ENCODE data around the gene KIF26B. TPM values are rescaled to one million over a fixed set of nuclear protein-coding genes. Genes with fewer than 3 reads are reported as not detected.

Gene KIF26B
- total RNA-seq, 3 donors from 2014 or later (not counting 1 experiment from before 2014, with no cell fraction given): 0.16 to 0.96 (median 0.18) TPM

DNA sequence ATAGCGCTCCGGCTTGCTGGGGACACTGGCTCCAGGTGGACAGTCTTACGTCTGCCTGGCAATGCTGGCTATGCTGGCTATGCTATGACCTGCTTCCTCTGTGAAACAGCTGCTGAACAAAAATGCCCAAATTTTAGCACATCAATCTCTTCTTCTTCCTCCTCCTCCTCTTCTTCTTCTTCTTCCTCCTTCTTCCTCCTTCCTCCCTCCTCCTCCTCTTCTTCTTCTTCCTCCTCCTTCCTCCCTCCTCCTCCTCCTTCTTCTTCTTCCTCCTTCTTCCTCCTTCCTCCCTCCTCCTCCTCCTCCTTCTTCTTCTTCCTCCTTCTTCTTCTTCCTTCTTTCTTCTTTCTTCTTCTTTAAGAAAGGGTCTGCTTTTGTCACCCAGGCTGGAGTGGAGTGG is 401.3 kb downstream of the KIF26B start:
- Histone ChIP-seq H3K27me3 (ENCODE audit: control insufficient read depth, insufficient read depth, low read length) (no peaks in the 10 kb centered on the region), H3K4me3 (ENCODE audit: low read length) (no peak overlapping the region), H3K4me1 (ENCODE audit: control insufficient read depth, insufficient read depth, low read length) (no peaks in the 10 kb centered on the region), H3K36me3 (ENCODE audit: control insufficient read depth, insufficient read depth, low read length) (no peaks in the 10 kb centered on the region), H3K9me3 (ENCODE audit: control insufficient read depth, insufficient read depth, low read length) (no peaks in the 10 kb centered on the region), H3K27ac (ENCODE audit: low read length) (no peak overlapping the region)
- Mint-ChIP-seq H3K9me3 (no peaks in the 10 kb centered on the region), H3K4me3 (no peak overlapping the region), H3K27ac (no peak overlapping the region), H3K4me1 (no peaks in the 10 kb centered on the region), H3K27me3 (ENCODE audit: low read depth in 2 of 2) (peaks cover 0 to 4% of the 10 kb centered on the region in 2 donors), H3K36me3 (no peaks in the 10 kb centered on the region)
- ATAC-seq (no peak), DNase-seq (no peak)
- TF ChIP-seq, protein P1, sequence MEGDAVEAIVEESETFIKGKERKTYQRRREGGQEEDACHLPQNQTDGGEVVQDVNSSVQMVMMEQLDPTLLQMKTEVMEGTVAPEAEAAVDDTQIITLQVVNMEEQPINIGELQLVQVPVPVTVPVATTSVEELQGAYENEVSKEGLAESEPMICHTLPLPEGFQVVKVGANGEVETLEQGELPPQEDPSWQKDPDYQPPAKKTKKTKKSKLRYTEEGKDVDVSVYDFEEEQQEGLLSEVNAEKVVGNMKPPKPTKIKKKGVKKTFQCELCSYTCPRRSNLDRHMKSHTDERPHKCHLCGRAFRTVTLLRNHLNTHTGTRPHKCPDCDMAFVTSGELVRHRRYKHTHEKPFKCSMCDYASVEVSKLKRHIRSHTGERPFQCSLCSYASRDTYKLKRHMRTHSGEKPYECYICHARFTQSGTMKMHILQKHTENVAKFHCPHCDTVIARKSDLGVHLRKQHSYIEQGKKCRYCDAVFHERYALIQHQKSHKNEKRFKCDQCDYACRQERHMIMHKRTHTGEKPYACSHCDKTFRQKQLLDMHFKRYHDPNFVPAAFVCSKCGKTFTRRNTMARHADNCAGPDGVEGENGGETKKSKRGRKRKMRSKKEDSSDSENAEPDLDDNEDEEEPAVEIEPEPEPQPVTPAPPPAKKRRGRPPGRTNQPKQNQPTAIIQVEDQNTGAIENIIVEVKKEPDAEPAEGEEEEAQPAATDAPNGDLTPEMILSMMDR (IDR thresholded peaks at IDR 0.05): no peak
- intact Hi-C loops (cut with micrococcal nuclease): no loop called here
- WGBS (ENCODE audit: insufficient coverage): 97% methylated on average over 3 of the region's 3 CpGs

DNA sequence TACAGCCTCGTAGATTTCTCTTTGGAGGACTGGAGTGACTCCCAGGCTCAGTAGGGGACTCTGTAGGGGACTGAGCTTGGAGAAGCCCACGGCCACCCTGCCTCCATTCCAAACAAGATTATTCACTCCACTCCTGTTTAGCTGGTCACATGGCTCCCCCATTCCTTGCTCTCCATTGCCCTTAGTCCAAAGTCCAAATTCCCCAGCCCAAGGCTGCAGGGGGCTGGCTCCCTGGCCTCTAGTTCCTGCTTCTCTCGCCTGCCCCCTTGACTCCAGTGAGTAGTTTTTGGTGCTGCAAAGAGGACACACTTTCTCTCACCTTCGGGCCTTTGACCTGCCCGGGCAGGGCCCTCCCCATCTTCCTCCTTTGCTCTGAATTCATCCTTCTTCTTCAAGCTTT is 403.3 kb downstream of the KIF26B start:
- 79% methylated on average over 5 of the region's 5 CpGs for WGBS (ENCODE audit: insufficient coverage)
- no peak overlapping the region for H3K27ac ChIP-seq (ENCODE audit: low read length)
- TF ChIP-seq, protein P1 (IDR thresholded peaks at IDR 0.05): no peak
- no peaks in the 10 kb centered on the region for H3K4me1 Mint-ChIP-seq
- no peak overlapping the region for H3K27ac Mint-ChIP-seq
- no peaks in the 10 kb centered on the region for H3K27me3 ChIP-seq (ENCODE audit: control insufficient read depth, insufficient read depth, low read length)
- ATAC-seq: no peak
- no peak for DNase-seq
- no peak overlapping the region for H3K4me3 ChIP-seq (ENCODE audit: low read length)
- H3K36me3 ChIP-seq (ENCODE audit: control insufficient read depth, insufficient read depth, low read length): no peaks in the 10 kb centered on the region
- intact Hi-C loops (cut with micrococcal nuclease): no loop called here
- no peaks in the 10 kb centered on the region for H3K9me3 Mint-ChIP-seq
- no peak overlapping the region for H3K4me3 Mint-ChIP-seq
- H3K36me3 Mint-ChIP-seq: no peaks in the 10 kb centered on the region
- H3K27me3 Mint-ChIP-seq (ENCODE audit: low read depth in 2 of 2): peaks cover 0 to 4% of the 10 kb centered on the region in 2 donors
- no peaks in the 10 kb centered on the region for H3K9me3 ChIP-seq (ENCODE audit: control insufficient read depth, insufficient read depth, low read length)
- H3K4me1 ChIP-seq (ENCODE audit: control insufficient read depth, insufficient read depth, low read length): no peaks in the 10 kb centered on the region

DNA sequence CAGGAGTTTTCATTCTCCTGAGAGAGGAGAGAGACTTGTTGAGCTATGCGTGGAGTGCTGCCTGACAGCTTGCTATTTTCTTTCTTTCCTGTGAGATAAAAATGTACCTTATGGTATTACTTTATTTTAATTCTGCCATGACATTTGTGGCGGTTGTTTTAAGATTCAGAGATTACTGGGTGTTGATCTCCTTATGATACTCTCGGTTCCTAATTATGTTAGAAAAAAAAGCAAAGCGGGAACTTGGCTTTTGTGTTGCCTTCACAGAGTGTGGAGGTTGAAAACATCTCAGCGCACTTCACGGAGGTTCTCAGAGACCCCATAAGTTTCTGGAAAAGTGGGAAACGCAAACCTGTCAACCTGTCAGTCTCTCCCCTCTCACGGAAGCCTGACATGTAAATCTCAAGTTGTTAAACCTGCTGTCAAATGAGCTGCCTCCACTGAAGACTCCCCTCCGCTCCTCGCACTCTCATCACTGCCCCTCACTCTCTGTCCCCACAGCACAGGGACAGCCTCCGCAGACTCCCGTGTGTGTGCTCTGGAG is 405.6 kb downstream of the KIF26B start:
- ATAC-seq (no peak), DNase-seq (no peak)
- TF ChIP-seq, protein P1 (IDR thresholded peaks at IDR 0.05): no peak
- no peak overlapping the region for H3K27ac ChIP-seq (ENCODE audit: low read length)
- WGBS (ENCODE audit: insufficient coverage): 89% methylated on average over 12 of the region's 12 CpGs
- Mint-ChIP-seq H3K27ac (no peak overlapping the region), H3K27me3 (ENCODE audit: low read depth in 2 of 2) (peaks cover 0 to 4% of the 10 kb centered on the region in 2 donors), H3K9me3 (no peaks in the 10 kb centered on the region), H3K4me3 (no peak overlapping the region), H3K4me1 (no peaks in the 10 kb centered on the region), H3K36me3 (no peaks in the 10 kb centered on the region)
- no peaks in the 10 kb centered on the region for H3K4me1 ChIP-seq (ENCODE audit: control insufficient read depth, insufficient read depth, low read length)
- H3K9me3 ChIP-seq (ENCODE audit: control insufficient read depth, insufficient read depth, low read length): no peaks in the 10 kb centered on the region
- no peak overlapping the region for H3K4me3 ChIP-seq (ENCODE audit: low read length)
- intact Hi-C loops (cut with micrococcal nuclease): no loop called here
- no peaks in the 10 kb centered on the region for H3K36me3 ChIP-seq (ENCODE audit: control insufficient read depth, insufficient read depth, low read length)
- H3K27me3 ChIP-seq (ENCODE audit: control insufficient read depth, insufficient read depth, low read length): no peaks in the 10 kb centered on the region

DNA sequence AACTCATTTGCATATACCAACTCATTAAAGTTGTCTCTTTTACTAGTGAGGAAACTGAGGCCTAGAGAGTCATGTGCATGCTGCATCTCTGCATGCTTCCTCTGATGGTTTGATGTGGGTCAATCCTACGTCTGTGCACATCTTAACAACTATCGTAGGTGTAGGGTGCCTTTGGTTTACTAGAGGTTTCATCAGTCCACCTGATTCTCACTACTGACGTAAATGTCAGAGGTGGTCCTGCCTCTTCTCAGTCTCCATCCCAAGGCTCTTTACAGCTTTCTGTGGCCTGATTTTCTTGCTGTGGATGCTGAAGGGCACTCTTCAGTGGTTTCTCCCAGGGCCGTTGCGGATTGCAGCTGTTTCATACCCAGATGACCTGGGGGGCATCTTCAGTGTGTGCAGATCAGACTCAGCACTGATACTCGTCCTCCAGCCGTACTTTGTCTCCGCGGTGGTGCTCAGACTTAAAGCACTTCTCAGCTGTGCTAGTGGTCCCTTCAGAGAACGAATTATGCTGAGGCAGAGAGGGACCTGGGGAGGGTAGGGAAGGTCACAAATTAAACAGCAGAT is 407.0 kb downstream of the KIF26B start:
- Mint-ChIP-seq H3K27ac (no peak overlapping the region), H3K4me1 (no peaks in the 10 kb centered on the region), H3K4me3 (no peak overlapping the region), H3K27me3 (ENCODE audit: low read depth in 2 of 2) (peaks cover 0 to 4% of the 10 kb centered on the region in 2 donors), H3K9me3 (no peaks in the 10 kb centered on the region), H3K36me3 (no peaks in the 10 kb centered on the region)
- ATAC-seq (no peak), DNase-seq (no peak)
- TF ChIP-seq, protein P1 (IDR thresholded peaks at IDR 0.05): no peak
- Histone ChIP-seq H3K27me3 (ENCODE audit: control insufficient read depth, insufficient read depth, low read length) (no peaks in the 10 kb centered on the region), H3K27ac (ENCODE audit: low read length) (no peak overlapping the region), H3K4me1 (ENCODE audit: control insufficient read depth, insufficient read depth, low read length) (no peaks in the 10 kb centered on the region), H3K36me3 (ENCODE audit: control insufficient read depth, insufficient read depth, low read length) (no peaks in the 10 kb centered on the region), H3K9me3 (ENCODE audit: control insufficient read depth, insufficient read depth, low read length) (no peaks in the 10 kb centered on the region), H3K4me3 (ENCODE audit: low read length) (no peak overlapping the region)
- intact Hi-C loops (cut with micrococcal nuclease): no loop called here
- 91% methylated on average over 10 of the region's 10 CpGs for WGBS (ENCODE audit: insufficient coverage)
